Keratinocyte (primary cell): ENCODE results near the gene MRPL57.

ENCODE experiments used
- CTCF ChIP-seq, 3 experiments: IDR thresholded peaks in 1 of 3; conservative IDR thresholded peaks in 1 of 3; optimal IDR thresholded peaks in 1 of 3; 2 replicates in 2 of 3; 3 replicates in 1 of 3; pipeline versions ENCODE3 to v1.5.1; 2011; ENCODE audit warnings: low read length in 3 of 3, mild to moderate bottlenecking in 3 of 3, moderate library complexity in 2 of 3, control low read depth in 1 of 3, inconsistent platforms in 1 of 3; ENCODE audit not compliant: insufficient read depth in 2 of 3; ENCODE audit errors: extremely low read depth in 1 of 3
- EZH2 ChIP-seq: IDR thresholded peaks from one replicate; pipeline ENCODE4 v1.6.1; 2012; ENCODE audit warnings: inconsistent platforms, mild to moderate bottlenecking, low read length, moderate library complexity

- TF ChIP-seq CTCF (optimal IDR thresholded peaks at IDR 0.05 in 1 of 3, IDR thresholded peaks at IDR 0.05 in 1 of 3, conservative IDR thresholded peaks at IDR 0.05 in 1 of 3; ENCODE audit: extremely low read depth in 1 of 3, insufficient read depth in 2 of 3, low read length in 3 of 3): no peak
- no peak for TF ChIP-seq EZH2
Measured at GRCh38 chr13:21152251-21152899, 24.1 kb upstream of the MRPL57 start.
